Breast epithelium (tissue), 4 donors: ENCODE measurements around the gene FAM50A. TPM values are rescaled to one million over a fixed set of nuclear protein-coding genes. Genes with fewer than 3 reads are reported as not detected.

ENCODE experiments used
- DNase-seq, 2 donors: peaks; one replicate each; pipeline ENCODE4 v3.0.0-alpha.2; 2019; ENCODE audit warnings: low spot score in 2 of 2
- H3K27ac ChIP-seq, 2 donors: fragments of 200-600 bp; sonication (generic) in 1 of 2; one replicate each; pipeline ENCODE4 v1.5.1; 2016 to 2019; ENCODE audit warnings: mild to moderate bottlenecking in 1 of 2
- H3K27me3 ChIP-seq, 2 donors: fragments of 200-600 bp; sonication (generic) in 1 of 2; one replicate each; pipeline versions ENCODE4 v1.5.1 to v1.6.0; 2017 to 2019; ENCODE audit warnings: control low read depth in 1 of 2, mild to moderate bottlenecking in 1 of 2
- H3K36me3 ChIP-seq: fragments of 200-600 bp; one replicate; pipeline ENCODE4 v1.5.1; 2019
- H3K4me1 ChIP-seq, 2 donors: fragments of 200-600 bp; sonication (generic); one replicate each; pipeline ENCODE4 v1.5.1; 2016 to 2019; ENCODE audit warnings: control low read depth in 1 of 2
- H3K4me3 ChIP-seq, 3 donors: fragments of 200-600 bp; sonication (generic); 1 replicate in 2 of 3; 2 replicates in 1 of 3; pipeline ENCODE4 v1.5.1; 2016 to 2019; ENCODE audit warnings: mild to moderate bottlenecking in 3 of 3, moderate library complexity in 2 of 3
- H3K9me3 ChIP-seq, 2 donors: fragments of 200-600 bp; sonication (generic) in 1 of 2; one replicate each; pipeline ENCODE4 v1.5.1; 2016 to 2019; ENCODE audit warnings: control low read depth in 1 of 2
- POLR2A ChIP-seq: fragments of 450-650 bp; IDR thresholded peaks from one replicate; pipeline ENCODE4 v1.6.1; 2016; ENCODE audit warnings: antibody characterized with exemption, mild to moderate bottlenecking, moderate library complexity
- POLR2AphosphoS5 ChIP-seq, 3 donors: sonication (generic); formaldehyde crosslinking; IDR thresholded peaks; one replicate each; pipeline ENCODE4 v1.6.1; 2017; ENCODE audit warnings: antibody characterized with exemption in 3 of 3
- intact Hi-C: fragments of 100-400 bp; cut with DNase I; formaldehyde crosslinking; loops from one replicate; pipeline ENCODE4 v1.15.1; 2023; ENCODE audit warnings: low total_unique reads
- total RNA-seq, 3 donors: library from RNA; depleted of rRNA; stranded (reverse); fragments of >200 nt; gene quantifications; one replicate each; pipeline ENCODE4 v1.1.0, GENCODE V29; 2016
- TF ChIP-seq, protein P1 (sequence below), 3 donors: fragments of 450-650 bp; IDR thresholded peaks; one replicate each; pipeline ENCODE4 v1.5.1; 2016 to 2017; ENCODE audit warnings: antibody characterized with exemption in 3 of 3, mild to moderate bottlenecking in 3 of 3, moderate library complexity in 3 of 3

FAM50A gene
- total RNA-seq, 3 donors from 2014 or later, result 30.7 to 94.4 (median 64.2) TPM

DNA sequence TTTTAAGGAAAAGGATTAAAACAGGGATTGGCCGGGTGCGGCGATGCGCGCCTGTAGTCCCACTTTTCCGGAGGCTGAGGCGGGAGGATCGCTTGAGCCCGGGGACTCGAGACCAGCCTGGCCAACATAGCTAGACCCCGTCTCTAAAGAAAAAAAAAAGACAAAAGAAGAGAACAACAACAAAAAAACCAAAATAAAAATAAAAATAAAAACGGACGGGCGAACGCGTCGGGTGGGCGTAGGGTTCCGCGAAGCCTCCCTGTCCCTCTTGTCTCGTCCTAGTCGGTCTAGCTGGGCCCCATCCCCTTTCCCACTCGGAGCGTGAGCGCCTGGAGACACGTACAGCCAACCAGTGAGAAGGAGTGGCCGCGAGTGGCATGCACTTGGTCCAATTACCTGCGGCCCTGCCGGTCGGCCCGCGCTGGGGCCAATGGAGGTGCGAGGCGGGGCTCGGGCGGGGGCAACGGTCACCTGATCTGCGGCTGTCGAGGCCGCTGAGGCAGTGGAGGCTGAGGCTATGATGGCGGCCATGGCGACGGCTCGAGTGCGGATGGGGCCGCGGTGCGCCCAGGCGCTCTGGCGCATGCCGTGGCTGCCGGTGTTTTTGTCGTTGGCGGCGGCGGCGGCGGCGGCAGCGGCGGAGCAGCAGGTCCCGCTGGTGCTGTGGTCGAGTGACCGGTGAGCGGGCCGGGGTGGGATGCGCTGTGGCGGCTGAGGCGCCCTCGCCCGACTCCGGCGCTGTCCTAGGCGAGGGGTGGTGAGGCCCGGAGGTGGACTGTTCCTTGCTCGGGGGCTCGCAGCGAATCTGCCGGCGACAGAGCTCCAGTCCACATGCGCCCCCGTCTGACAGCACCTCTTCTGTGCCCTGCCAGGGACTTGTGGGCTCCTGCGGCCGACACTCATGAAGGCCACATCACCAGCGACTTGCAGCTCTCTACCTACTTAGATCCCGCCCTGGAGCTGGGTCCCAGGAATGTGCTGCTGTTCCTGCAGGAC is 15.5 kb upstream of the FAM50A start, which contains the start of gene ATP6AP1:
Gene ATP6AP1 (plus strand): TSS at position 502 of the 996 bp plus-strand sequence. CDS start 16 bp downstream, at position 518.
- Histone ChIP-seq H3K27ac (peak within 1 kb of the TSS; percentile 82 to 88), H3K36me3 (no peaks in the 10 kb centered on the region), H3K9me3 (no peaks in the 10 kb centered on the region), H3K4me1 (no peaks in the 10 kb centered on the region), H3K27me3 (peaks cover 0 to 17% of the 10 kb centered on the region in 2 donors), H3K4me3 (peak within 1 kb of the TSS; percentile 71 to 83 (median 72))
- intact Hi-C loops, result no loop called here
- DNase-seq, result peak; percentile 91 to 92
- peak; percentile 66 to 84 (median 79) for TF ChIP-seq POLR2AphosphoS5 (IDR thresholded peaks at IDR 0.05)
- TF ChIP-seq, protein P1, sequence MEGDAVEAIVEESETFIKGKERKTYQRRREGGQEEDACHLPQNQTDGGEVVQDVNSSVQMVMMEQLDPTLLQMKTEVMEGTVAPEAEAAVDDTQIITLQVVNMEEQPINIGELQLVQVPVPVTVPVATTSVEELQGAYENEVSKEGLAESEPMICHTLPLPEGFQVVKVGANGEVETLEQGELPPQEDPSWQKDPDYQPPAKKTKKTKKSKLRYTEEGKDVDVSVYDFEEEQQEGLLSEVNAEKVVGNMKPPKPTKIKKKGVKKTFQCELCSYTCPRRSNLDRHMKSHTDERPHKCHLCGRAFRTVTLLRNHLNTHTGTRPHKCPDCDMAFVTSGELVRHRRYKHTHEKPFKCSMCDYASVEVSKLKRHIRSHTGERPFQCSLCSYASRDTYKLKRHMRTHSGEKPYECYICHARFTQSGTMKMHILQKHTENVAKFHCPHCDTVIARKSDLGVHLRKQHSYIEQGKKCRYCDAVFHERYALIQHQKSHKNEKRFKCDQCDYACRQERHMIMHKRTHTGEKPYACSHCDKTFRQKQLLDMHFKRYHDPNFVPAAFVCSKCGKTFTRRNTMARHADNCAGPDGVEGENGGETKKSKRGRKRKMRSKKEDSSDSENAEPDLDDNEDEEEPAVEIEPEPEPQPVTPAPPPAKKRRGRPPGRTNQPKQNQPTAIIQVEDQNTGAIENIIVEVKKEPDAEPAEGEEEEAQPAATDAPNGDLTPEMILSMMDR (IDR thresholded peaks at IDR 0.05), result no peak
- TF ChIP-seq POLR2A, result peak; percentile 33

- peaks cover 0 to 30% of the 10 kb centered on the region in 2 donors for H3K27me3 ChIP-seq
- intact Hi-C loops, result no loop called here
- H3K9me3 ChIP-seq, result no peaks in the 10 kb centered on the region
- no peaks in the 10 kb centered on the region for H3K36me3 ChIP-seq
- TF ChIP-seq, protein P1 (IDR thresholded peaks at IDR 0.05), result no peak
- TF ChIP-seq POLR2A (no peak), POLR2AphosphoS5 (IDR thresholded peaks at IDR 0.05) (no peak)
- H3K27ac ChIP-seq, result peak overlapping the region in 1 of 2 donors; percentile 88
- DNase-seq, result no peak
- H3K4me1 ChIP-seq, result no peaks in the 10 kb centered on the region
- peak overlapping the region; percentile 71 to 83 (median 72) for H3K4me3 ChIP-seq
Measured at GRCh38 chrX:154429711-154430110, 14.2 kb upstream of the FAM50A start.

GRCh38 chrX:154430479-154430878 is 13.5 kb upstream of the FAM50A start:
- Histone ChIP-seq H3K9me3 (no peaks in the 10 kb centered on the region), H3K27me3 (peaks cover 0 to 36% of the 10 kb centered on the region in 2 donors), H3K4me3 (peak overlapping the region in 1 of 3 donors; percentile 11), H3K27ac (peak overlapping the region; percentile 30 to 58), H3K36me3 (no peaks in the 10 kb centered on the region), H3K4me1 (no peaks in the 10 kb centered on the region)
- DNase-seq, result no peak
- intact Hi-C loops, result no loop called here
- TF ChIP-seq POLR2AphosphoS5 (IDR thresholded peaks at IDR 0.05) (no peak), POLR2A (no peak)
- TF ChIP-seq, protein P1 (IDR thresholded peaks at IDR 0.05), result no peak

DNA sequence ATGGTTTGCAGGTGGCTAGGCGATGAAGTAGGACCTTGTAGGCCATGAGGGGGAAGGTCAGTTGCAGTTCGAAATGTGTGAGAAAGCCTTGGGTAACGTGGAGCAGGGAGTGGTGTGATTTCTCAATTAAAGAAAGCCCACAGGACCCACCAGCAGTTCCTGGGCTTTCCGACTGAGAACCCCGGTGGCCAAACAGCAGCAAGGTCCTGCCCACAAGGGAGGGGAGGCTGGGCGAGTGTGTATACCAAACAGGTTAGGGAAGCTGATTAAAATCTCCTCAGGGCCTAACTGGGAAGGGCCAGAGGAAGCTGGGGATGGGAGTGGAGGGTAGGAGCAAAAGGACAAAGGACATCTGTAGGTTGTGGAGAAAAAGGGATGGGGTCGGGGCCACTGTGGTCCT is 13.0 kb upstream of the FAM50A start:
- TF ChIP-seq POLR2A, result no peak
- TF ChIP-seq, protein P1 (IDR thresholded peaks at IDR 0.05), result no peak
- no peak for DNase-seq
- Histone ChIP-seq H3K36me3 (no peaks in the 10 kb centered on the region), H3K9me3 (no peaks in the 10 kb centered on the region), H3K4me3 (peak overlapping the region in 1 of 3 donors; percentile 11), H3K27me3 (peaks cover 0 to 36% of the 10 kb centered on the region in 2 donors), H3K4me1 (no peaks in the 10 kb centered on the region), H3K27ac (peak overlapping the region; percentile 30 to 58)
- intact Hi-C loops, result no loop called here

DNA sequence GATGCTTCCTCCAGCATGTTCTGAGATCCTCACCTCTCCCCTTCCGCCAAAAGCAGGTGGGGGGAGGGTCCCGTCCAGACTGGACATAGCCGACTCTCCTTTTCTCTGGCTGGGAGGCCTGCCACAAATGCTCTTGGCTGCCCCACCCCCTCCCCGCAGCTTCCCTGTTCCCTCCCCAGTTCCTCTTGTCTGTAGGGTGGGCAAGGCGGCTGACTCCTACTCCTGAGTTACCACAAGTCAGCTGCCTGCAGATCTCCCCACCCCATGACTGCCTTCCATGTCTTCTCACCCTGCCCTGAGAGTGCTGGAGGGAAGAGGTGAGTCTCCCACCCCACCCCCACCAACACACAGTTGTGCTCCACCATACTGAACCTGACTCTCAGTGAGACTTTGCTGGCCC is 12.6 kb upstream of the FAM50A start:
- Histone ChIP-seq H3K27me3 (peaks cover 0 to 36% of the 10 kb centered on the region in 2 donors), H3K4me3 (no peak overlapping the region), H3K36me3 (no peaks in the 10 kb centered on the region), H3K9me3 (no peaks in the 10 kb centered on the region), H3K4me1 (no peaks in the 10 kb centered on the region), H3K27ac (peak overlapping the region; percentile 30 to 58)
- TF ChIP-seq POLR2A (no peak), POLR2AphosphoS5 (IDR thresholded peaks at IDR 0.05) (no peak)
- TF ChIP-seq, protein P1 (IDR thresholded peaks at IDR 0.05), result no peak
- intact Hi-C loops, result no loop called here
- DNase-seq, result no peak
